WTC11 (cell line): ENCODE data around the gene USE1. TPM values are rescaled to one million over a fixed set of nuclear protein-coding genes. Genes with fewer than 3 reads are reported as not detected.

ENCODE experiments used
- ATAC-seq: fragments of 200-7000 bp; cut with Tn5 transposase; 2 replicates; pipeline ENCODE4 v1.10.0; 2021; ENCODE audit warnings: mild to moderate bottlenecking, moderate library complexity
- CTCF ChIA-PET: fragments of 300-600 bp; sonication (Branson Sonifier 250); formaldehyde crosslinking; loops from one replicate; lab custom pipeline; 2021; ENCODE audit warnings: antibody characterized with exemption; lab: Charles Lee
- POLR2A ChIA-PET: fragments of 350-600 bp; sonication (Branson Sonifier 250); formaldehyde crosslinking; loops from one replicate; lab custom pipeline; 2021; ENCODE audit warnings: antibody characterized with exemption; lab: Charles Lee
- DNase-seq: peaks from one replicate; pipeline ENCODE4 v3.0.0; 2021; ENCODE audit warnings: low spot score
- H3K27ac Mint-ChIP-seq: 2 replicates; pipeline ENCODE4 v1.8.0; 2021; ENCODE audit warnings: mixed read lengths
- H3K27me3 Mint-ChIP-seq: 2 replicates; pipeline ENCODE4 v1.8.0; 2021; ENCODE audit warnings: low read depth, mild to moderate bottlenecking, moderate library complexity, mixed read lengths
- H3K36me3 Mint-ChIP-seq: 2 replicates; pipeline ENCODE4 v1.8.0; 2021; ENCODE audit warnings: mixed read lengths
- H3K4me1 Mint-ChIP-seq: 2 replicates; pipeline ENCODE4 v1.8.0; 2022; ENCODE audit warnings: mixed read lengths
- H3K4me3 Mint-ChIP-seq: 2 replicates; pipeline ENCODE4 v1.8.0; 2021; ENCODE audit warnings: mild to moderate bottlenecking, moderate library complexity, mixed read lengths
- H3K9me3 Mint-ChIP-seq: 2 replicates; pipeline ENCODE4 v1.8.0; 2021; ENCODE audit warnings: mixed read lengths
- ATF1 ChIP-seq: sonication (generic); formaldehyde crosslinking; IDR thresholded peaks from 2 replicates; pipeline ENCODE4 v1.8.1; 2023; ENCODE audit warnings: mild to moderate bottlenecking, moderate library complexity, missing genetic modification reagents
- CREB1 ChIP-seq: sonication (generic); formaldehyde crosslinking; IDR thresholded peaks from 2 replicates; pipeline ENCODE4 v1.8.0; 2023; ENCODE audit warnings: mild to moderate bottlenecking, missing genetic modification reagents
- E2F1 ChIP-seq: sonication (generic); formaldehyde crosslinking; IDR thresholded peaks from 2 replicates; pipeline ENCODE4 v1.8.0; 2022; ENCODE audit warnings: mild to moderate bottlenecking, missing genetic modification reagents
- E2F5 ChIP-seq: sonication (generic); formaldehyde crosslinking; IDR thresholded peaks from 2 replicates; pipeline ENCODE4 v1.8.1; 2022; ENCODE audit warnings: mild to moderate bottlenecking, moderate library complexity, missing genetic modification reagents
- FOXJ3 ChIP-seq: sonication (generic); formaldehyde crosslinking; IDR thresholded peaks from 2 replicates; pipeline ENCODE4 v1.9.0; 2021; ENCODE audit warnings: missing genetic modification reagents, mild to moderate bottlenecking, borderline replicate concordance
- MAX ChIP-seq: sonication (generic); formaldehyde crosslinking; IDR thresholded peaks from 2 replicates; pipeline ENCODE4 v1.8.0; 2022; ENCODE audit warnings: mild to moderate bottlenecking, missing genetic modification reagents
- NFATC4 ChIP-seq: fragments of 250-450 bp; sonication (Bioruptor Pico); IDR thresholded peaks from 2 replicates; pipeline ENCODE4 v1.9.0; 2021; ENCODE audit warnings: mild to moderate bottlenecking
- OVOL2 ChIP-seq: fragments of 250-450 bp; sonication (Bioruptor Pico); IDR thresholded peaks from 2 replicates; pipeline ENCODE4 v1.9.0; 2021; ENCODE audit warnings: mild to moderate bottlenecking, borderline replicate concordance
- ZBTB21 ChIP-seq: sonication (generic); formaldehyde crosslinking; IDR thresholded peaks from 2 replicates; pipeline ENCODE4 v1.8.1; 2023; ENCODE audit warnings: mild to moderate bottlenecking, missing genetic modification reagents, borderline replicate concordance
- ZNF671 ChIP-seq: fragments of 250-450 bp; sonication (Bioruptor Pico); IDR thresholded peaks from 2 replicates; pipeline ENCODE4 v1.8.0; 2021; ENCODE audit warnings: mild to moderate bottlenecking
- ZSCAN18 ChIP-seq: fragments of 250-450 bp; sonication (Bioruptor Pico); IDR thresholded peaks from 2 replicates; pipeline ENCODE4 v2.1.2; 2022; ENCODE audit warnings: mild to moderate bottlenecking, moderate library complexity
- total RNA-seq: library from RNA; stranded (reverse); gene quantifications from 3 replicates; pipeline ENCODE4 v1.2.3, GENCODE V29; 2021
- TF ChIP-seq, protein P1 (sequence below): sonication (generic); formaldehyde crosslinking; IDR thresholded peaks from 2 replicates; pipeline ENCODE4 v1.8.1; 2022; ENCODE audit warnings: low read depth, mild to moderate bottlenecking, moderate library complexity, missing genetic modification reagents, borderline replicate concordance
- TF ChIP-seq, protein P2 (sequence below): sonication (generic); formaldehyde crosslinking; IDR thresholded peaks from 2 replicates; pipeline ENCODE4 v1.8.0; 2023; ENCODE audit warnings: missing genetic modification reagents, mild to moderate bottlenecking, borderline replicate concordance
- TF ChIP-seq, protein P3 (sequence below): sonication (generic); formaldehyde crosslinking; IDR thresholded peaks from 2 replicates; pipeline ENCODE4 v1.8.0; 2023; ENCODE audit warnings: mild to moderate bottlenecking, missing genetic modification reagents
- TF ChIP-seq, protein P4 (sequence below): sonication (generic); formaldehyde crosslinking; IDR thresholded peaks from 2 replicates; pipeline ENCODE4 v1.8.1; 2022; ENCODE audit warnings: low read depth, missing genetic modification reagents, borderline replicate concordance
- TF ChIP-seq, protein P5 (sequence below): sonication (generic); formaldehyde crosslinking; IDR thresholded peaks from 2 replicates; pipeline ENCODE4 v1.8.1; 2023; ENCODE audit warnings: mild to moderate bottlenecking, missing genetic modification reagents, borderline replicate concordance
- TF ChIP-seq, protein P6 (sequence below): fragments of 200-600 bp; IDR thresholded peaks from 2 replicates; pipeline ENCODE4 v1.8.0; 2022; ENCODE audit warnings: antibody characterized with exemption

Gene USE1
- total RNA-seq, 1 experiment from 2014 or later: 14.2 TPM

DNA sequence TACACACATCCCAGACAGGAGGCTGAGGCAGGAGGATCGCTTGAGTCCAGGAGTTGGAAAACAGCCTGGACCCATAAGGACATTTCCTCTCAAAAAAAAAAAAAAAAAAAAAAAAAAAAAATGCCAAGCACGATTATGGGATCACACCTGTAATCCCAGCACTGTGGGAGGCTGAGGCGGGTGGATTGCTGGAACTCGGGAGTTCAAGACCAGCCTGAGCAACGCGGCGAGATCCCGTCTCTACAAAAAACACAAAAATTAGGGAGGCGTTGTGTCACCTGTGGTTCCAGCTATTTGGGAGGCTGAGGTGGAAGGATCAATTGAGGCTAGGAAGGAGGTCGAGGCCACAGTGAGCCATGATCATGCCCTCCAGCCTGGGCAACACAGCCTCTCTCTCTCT lies 9.9 kb downstream of the USE1 start:
- CTCF ChIA-PET: interaction anchor here (1.0 to 2.3 kb wide), 4 partner anchors 10 to 173 kb away, joined by 3 to 10 read pairs (median 3); partner anchors contain the start of gene DDA1
- DNase-seq (no peak), ATAC-seq (no peak)
- no peak overlapping the region for H3K27ac Mint-ChIP-seq
- H3K36me3 Mint-ChIP-seq: no peaks in the 10 kb centered on the region
- H3K4me1 Mint-ChIP-seq: peaks cover 15% of the 10 kb centered on the region
- H3K27me3 Mint-ChIP-seq: peaks cover 2% of the 10 kb centered on the region; the same call in 1 of the 2 replicates
- TF ChIP-seq ZNF671 (CRISPR knock-in tag) (no peak), NFATC4 (CRISPR knock-in tag) (no peak), CREB1 (CRISPR knock-in tag) (no peak), MAX (CRISPR knock-in tag) (no peak), ZBTB21 (CRISPR knock-in tag) (no peak), OVOL2 (CRISPR knock-in tag) (no peak), E2F1 (CRISPR knock-in tag) (no peak), ZSCAN18 (no peak), FOXJ3 (CRISPR knock-in tag) (no peak), ATF1 (no peak), E2F5 (no peak)
- TF ChIP-seq, protein P1, sequence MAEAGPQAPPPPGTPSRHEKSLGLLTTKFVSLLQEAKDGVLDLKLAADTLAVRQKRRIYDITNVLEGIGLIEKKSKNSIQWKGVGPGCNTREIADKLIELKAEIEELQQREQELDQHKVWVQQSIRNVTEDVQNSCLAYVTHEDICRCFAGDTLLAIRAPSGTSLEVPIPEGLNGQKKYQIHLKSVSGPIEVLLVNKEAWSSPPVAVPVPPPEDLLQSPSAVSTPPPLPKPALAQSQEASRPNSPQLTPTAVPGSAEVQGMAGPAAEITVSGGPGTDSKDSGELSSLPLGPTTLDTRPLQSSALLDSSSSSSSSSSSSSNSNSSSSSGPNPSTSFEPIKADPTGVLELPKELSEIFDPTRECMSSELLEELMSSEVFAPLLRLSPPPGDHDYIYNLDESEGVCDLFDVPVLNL (CRISPR knock-in tag): no peak
- TF ChIP-seq, protein P2, sequence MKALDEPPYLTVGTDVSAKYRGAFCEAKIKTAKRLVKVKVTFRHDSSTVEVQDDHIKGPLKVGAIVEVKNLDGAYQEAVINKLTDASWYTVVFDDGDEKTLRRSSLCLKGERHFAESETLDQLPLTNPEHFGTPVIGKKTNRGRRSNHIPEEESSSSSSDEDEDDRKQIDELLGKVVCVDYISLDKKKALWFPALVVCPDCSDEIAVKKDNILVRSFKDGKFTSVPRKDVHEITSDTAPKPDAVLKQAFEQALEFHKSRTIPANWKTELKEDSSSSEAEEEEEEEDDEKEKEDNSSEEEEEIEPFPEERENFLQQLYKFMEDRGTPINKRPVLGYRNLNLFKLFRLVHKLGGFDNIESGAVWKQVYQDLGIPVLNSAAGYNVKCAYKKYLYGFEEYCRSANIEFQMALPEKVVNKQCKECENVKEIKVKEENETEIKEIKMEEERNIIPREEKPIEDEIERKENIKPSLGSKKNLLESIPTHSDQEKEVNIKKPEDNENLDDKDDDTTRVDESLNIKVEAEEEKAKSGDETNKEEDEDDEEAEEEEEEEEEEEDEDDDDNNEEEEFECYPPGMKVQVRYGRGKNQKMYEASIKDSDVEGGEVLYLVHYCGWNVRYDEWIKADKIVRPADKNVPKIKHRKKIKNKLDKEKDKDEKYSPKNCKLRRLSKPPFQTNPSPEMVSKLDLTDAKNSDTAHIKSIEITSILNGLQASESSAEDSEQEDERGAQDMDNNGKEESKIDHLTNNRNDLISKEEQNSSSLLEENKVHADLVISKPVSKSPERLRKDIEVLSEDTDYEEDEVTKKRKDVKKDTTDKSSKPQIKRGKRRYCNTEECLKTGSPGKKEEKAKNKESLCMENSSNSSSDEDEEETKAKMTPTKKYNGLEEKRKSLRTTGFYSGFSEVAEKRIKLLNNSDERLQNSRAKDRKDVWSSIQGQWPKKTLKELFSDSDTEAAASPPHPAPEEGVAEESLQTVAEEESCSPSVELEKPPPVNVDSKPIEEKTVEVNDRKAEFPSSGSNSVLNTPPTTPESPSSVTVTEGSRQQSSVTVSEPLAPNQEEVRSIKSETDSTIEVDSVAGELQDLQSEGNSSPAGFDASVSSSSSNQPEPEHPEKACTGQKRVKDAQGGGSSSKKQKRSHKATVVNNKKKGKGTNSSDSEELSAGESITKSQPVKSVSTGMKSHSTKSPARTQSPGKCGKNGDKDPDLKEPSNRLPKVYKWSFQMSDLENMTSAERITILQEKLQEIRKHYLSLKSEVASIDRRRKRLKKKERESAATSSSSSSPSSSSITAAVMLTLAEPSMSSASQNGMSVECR: no peak
- TF ChIP-seq, protein P3, sequence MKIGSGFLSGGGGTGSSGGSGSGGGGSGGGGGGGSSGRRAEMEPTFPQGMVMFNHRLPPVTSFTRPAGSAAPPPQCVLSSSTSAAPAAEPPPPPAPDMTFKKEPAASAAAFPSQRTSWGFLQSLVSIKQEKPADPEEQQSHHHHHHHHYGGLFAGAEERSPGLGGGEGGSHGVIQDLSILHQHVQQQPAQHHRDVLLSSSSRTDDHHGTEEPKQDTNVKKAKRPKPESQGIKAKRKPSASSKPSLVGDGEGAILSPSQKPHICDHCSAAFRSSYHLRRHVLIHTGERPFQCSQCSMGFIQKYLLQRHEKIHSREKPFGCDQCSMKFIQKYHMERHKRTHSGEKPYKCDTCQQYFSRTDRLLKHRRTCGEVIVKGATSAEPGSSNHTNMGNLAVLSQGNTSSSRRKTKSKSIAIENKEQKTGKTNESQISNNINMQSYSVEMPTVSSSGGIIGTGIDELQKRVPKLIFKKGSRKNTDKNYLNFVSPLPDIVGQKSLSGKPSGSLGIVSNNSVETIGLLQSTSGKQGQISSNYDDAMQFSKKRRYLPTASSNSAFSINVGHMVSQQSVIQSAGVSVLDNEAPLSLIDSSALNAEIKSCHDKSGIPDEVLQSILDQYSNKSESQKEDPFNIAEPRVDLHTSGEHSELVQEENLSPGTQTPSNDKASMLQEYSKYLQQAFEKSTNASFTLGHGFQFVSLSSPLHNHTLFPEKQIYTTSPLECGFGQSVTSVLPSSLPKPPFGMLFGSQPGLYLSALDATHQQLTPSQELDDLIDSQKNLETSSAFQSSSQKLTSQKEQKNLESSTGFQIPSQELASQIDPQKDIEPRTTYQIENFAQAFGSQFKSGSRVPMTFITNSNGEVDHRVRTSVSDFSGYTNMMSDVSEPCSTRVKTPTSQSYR (CRISPR knock-in tag): no peak
- TF ChIP-seq, protein P4, sequence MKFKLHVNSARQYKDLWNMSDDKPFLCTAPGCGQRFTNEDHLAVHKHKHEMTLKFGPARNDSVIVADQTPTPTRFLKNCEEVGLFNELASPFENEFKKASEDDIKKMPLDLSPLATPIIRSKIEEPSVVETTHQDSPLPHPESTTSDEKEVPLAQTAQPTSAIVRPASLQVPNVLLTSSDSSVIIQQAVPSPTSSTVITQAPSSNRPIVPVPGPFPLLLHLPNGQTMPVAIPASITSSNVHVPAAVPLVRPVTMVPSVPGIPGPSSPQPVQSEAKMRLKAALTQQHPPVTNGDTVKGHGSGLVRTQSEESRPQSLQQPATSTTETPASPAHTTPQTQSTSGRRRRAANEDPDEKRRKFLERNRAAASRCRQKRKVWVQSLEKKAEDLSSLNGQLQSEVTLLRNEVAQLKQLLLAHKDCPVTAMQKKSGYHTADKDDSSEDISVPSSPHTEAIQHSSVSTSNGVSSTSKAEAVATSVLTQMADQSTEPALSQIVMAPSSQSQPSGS: no peak
- TF ChIP-seq, protein P5, sequence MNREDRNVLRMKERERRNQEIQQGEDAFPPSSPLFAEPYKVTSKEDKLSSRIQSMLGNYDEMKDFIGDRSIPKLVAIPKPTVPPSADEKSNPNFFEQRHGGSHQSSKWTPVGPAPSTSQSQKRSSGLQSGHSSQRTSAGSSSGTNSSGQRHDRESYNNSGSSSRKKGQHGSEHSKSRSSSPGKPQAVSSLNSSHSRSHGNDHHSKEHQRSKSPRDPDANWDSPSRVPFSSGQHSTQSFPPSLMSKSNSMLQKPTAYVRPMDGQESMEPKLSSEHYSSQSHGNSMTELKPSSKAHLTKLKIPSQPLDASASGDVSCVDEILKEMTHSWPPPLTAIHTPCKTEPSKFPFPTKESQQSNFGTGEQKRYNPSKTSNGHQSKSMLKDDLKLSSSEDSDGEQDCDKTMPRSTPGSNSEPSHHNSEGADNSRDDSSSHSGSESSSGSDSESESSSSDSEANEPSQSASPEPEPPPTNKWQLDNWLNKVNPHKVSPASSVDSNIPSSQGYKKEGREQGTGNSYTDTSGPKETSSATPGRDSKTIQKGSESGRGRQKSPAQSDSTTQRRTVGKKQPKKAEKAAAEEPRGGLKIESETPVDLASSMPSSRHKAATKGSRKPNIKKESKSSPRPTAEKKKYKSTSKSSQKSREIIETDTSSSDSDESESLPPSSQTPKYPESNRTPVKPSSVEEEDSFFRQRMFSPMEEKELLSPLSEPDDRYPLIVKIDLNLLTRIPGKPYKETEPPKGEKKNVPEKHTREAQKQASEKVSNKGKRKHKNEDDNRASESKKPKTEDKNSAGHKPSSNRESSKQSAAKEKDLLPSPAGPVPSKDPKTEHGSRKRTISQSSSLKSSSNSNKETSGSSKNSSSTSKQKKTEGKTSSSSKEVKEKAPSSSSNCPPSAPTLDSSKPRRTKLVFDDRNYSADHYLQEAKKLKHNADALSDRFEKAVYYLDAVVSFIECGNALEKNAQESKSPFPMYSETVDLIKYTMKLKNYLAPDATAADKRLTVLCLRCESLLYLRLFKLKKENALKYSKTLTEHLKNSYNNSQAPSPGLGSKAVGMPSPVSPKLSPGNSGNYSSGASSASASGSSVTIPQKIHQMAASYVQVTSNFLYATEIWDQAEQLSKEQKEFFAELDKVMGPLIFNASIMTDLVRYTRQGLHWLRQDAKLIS: no peak
- TF ChIP-seq, protein P6, sequence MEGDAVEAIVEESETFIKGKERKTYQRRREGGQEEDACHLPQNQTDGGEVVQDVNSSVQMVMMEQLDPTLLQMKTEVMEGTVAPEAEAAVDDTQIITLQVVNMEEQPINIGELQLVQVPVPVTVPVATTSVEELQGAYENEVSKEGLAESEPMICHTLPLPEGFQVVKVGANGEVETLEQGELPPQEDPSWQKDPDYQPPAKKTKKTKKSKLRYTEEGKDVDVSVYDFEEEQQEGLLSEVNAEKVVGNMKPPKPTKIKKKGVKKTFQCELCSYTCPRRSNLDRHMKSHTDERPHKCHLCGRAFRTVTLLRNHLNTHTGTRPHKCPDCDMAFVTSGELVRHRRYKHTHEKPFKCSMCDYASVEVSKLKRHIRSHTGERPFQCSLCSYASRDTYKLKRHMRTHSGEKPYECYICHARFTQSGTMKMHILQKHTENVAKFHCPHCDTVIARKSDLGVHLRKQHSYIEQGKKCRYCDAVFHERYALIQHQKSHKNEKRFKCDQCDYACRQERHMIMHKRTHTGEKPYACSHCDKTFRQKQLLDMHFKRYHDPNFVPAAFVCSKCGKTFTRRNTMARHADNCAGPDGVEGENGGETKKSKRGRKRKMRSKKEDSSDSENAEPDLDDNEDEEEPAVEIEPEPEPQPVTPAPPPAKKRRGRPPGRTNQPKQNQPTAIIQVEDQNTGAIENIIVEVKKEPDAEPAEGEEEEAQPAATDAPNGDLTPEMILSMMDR: no peak
- TF ChIP-seq, all 79 proteins: peak for 0
- POLR2A ChIA-PET: interaction anchor here (1.4 to 1.9 kb wide), 2 partner anchors 10 to 40 kb away, joined by 5 to 6 read pairs; partner anchors contain the start of genes USE1 and USHBP1
- no peaks in the 10 kb centered on the region for H3K9me3 Mint-ChIP-seq
- H3K4me3 Mint-ChIP-seq: peak overlapping the region; percentile 49
